Glomerular visceral epithelial cell (primary cell): Measurements from ENCODE around the gene C10orf105.
A peak's percentile ranks its signal among the peaks of the same experiment; 100 is the strongest.

Experiments
- DNase-seq: peaks from one replicate; pipeline ENCODE4 v3.0.0-alpha.2; 2016; ENCODE audit errors: extremely low spot score

The C10orf105 gene

GRCh38 chr10:71719464-71720201, at the start of gene C10orf105:
C10orf105 (minus strand) TSS chr10:71719778; CDS start chr10:71716337, 3,441 bp downstream.
- DNase-seq: no peak

GRCh38 chr10:71767420-71768035, 48.0 kb upstream of the C10orf105 start:
- DNase-seq: no peak

- peak; percentile 97 for DNase-seq
Observed at GRCh38 chr10:71766717-71767419, 47.3 kb upstream of the C10orf105 start.

DNA sequence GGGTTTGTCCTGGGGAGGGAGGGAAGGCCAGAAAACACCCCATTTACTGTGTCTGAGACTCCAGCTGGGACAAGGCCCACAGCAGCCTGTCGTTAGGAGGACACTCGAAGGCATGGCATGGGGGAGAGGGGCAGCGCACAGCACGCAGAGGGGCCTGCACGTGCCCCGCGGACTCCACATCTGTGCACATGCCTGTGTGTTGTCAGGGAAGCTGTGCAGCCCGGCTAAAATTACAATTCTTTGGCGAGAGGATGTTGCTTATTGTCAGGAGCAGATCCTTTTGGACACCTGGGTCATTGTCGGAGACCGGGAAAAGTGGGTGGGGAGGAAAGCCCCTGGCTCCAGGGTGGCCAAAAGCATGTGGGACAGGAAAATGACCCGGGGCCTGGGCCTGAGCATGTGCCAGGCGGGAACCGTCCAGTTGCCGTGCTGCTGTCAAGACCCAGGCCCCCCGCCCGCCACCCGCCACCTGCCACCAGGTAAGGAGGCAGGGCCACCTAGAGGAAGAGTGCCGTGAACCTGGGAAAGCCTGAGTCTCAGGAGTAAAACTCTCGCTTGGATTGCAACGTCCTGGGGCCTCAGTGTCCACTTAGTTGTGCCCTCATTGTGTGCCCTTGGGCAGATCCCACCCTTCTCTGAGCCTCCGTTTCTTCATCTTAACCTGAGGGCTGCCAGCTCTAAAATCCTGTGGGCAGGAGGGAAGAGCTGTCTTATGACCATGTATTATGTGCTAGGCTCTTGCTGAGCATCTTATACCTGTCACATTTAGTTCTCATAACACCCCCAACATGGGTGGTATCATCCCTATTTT, 46.5 kb upstream of the C10orf105 start:
- DNase-seq: no peak

DNA sequence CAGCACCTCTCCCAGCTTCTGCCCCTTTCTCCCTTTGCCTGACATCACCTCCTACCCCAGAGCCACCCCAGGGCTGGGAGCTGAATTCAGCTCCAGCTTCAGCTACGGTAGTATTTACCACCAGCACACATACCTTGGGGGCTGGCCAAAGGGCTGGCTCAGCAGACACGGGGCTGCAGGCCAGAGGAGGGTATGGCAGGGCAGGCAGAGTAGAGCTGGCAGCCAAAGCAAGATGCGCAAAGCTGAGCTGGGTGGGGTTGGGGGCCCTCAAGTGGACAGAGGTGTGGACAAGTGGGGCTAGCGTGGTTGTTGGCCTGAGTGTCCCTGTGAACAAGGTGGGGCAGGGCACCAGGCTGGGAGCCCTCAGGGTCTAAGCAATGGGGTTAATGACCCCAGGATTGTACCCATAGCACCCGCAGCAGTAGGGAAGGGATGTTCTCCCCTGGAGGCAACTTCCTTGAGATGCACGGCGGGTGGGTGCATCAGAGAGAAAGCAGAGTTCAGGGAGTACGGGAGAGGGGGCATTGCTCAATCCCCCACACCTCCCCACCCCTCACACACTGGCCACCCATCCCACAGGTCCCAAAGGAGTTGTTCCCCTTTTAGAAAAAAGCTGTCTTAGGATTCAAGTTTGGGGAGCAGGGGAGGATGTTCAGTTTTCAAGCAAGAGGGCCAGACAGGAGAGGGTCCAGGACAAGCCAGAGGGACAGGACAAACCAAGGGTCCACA, 45.8 kb upstream of the C10orf105 start:
- peak; percentile 55 for DNase-seq

- no peak for DNase-seq
Observed at GRCh38 chr10:71763352-71764127, 44.0 kb upstream of the C10orf105 start.

- DNase-seq: no peak
Observed at GRCh38 chr10:71762324-71762723, 42.7 kb upstream of the C10orf105 start.

GRCh38 chr10:71761541-71762113, 42.0 kb upstream of the C10orf105 start:
- DNase-seq: no peak

GRCh38 chr10:71761105-71761511, 41.5 kb upstream of the C10orf105 start:
- no peak for DNase-seq

DNA sequence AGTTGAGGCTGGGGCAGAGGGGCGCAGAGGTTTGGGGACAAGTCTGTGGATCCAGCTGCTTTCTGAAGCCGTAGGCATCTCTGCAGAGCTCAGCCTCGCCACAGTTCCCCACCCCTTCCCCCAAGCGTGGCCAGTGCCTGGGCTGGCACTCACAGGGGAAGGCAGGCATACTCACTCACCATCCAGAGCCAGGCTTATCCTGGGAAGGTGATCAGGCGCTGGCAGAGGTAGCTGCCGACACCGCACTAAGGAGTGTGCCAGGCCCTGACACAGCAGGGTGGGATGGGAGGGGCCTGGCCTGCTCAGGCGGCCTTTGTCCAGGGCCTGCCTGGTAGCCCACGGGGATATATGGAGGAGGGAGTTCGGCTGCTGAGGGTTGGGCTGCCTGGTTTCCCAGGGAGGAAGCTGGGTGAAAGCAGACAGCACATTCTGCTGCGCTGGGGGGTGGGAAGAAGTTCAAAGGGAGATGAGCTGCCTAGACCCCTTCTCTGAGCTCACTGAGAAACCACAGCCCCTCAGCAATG, 37.9 kb upstream of the C10orf105 start:
- DNase-seq: no peak

GRCh38 chr10:71756311-71757191, 37.0 kb upstream of the C10orf105 start:
- DNase-seq: no peak

- peak; percentile 38 for DNase-seq
Observed at GRCh38 chr10:71755179-71755879, 35.8 kb upstream of the C10orf105 start.

GRCh38 chr10:71754562-71754961, 35.0 kb upstream of the C10orf105 start:
- no peak for DNase-seq

DNA sequence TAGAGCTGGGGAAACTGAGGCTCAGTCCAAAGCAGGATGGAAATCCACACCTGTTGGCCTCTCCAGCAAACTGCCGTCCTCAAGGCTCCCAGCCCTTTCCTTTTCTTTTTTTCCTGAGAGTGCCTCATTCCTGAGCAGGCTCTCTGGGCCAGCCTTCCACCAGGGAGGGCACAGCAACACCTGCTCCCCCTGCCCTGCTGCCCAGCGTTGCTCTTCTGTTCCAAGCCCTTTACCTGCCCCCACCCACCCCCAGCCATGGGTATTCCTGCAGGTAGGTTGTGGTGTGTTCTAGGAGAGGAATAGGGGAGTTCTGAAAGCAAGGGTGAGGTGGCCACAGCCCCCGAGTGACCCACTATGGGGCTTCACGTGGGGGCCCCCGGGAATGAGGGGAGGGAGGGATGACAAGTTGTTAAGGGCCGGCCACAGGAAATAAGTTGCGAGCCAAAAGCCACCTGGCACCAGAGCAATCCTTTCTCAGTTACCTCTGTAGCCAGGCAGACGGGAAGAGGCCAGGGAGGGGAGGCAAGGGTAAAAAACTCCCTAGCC, 34.5 kb upstream of the C10orf105 start:
- DNase-seq: no peak

GRCh38 chr10:71753091-71753959, 33.7 kb upstream of the C10orf105 start:
- DNase-seq: no peak

- DNase-seq: no peak
Observed at GRCh38 chr10:71752391-71753090, 33.0 kb upstream of the C10orf105 start.
